ENCODE results near the gene CUL9. TPM values are rescaled to one million over a fixed set of nuclear protein-coding genes. Genes with fewer than 3 reads are reported as not detected.
"Not testable (repeated sequence)": the region's sequence is repeated elsewhere in the genome, so short reads cannot be mapped to it uniquely, and the experiment has no call there.

Gene CUL9
- total RNA-seq (2014; rRNA removed; shearing (Covaris generic)), result 6.6 and 9.9 TPM in 2 replicates

GRCh38 chr6:43181942-43182860 lies at the start of gene CUL9:
Gene CUL9 (plus strand): TSS chr6:43182196. CDS start chr6:43184311, 2,115 bp downstream.
- peak; percentile 77 for DNase-seq (ENCODE audit: low read depth)

GRCh38 chr6:43138267-43138666 lies 43.7 kb upstream of the CUL9 start:
- DNase-seq (ENCODE audit: low read depth), result no peak

- DNase-seq (ENCODE audit: low read depth), result not testable (repeated sequence)
Measured at GRCh38 chr6:43139973-43140372, 42.0 kb upstream of the CUL9 start.

- DNase-seq (ENCODE audit: low read depth), result no peak
Measured at GRCh38 chr6:43141644-43142043, 40.4 kb upstream of the CUL9 start.

GRCh38 chr6:43142101-43142500 lies 39.9 kb upstream of the CUL9 start:
- no peak for DNase-seq (ENCODE audit: low read depth)

- DNase-seq (ENCODE audit: low read depth), result peak; percentile 87
Measured at GRCh38 chr6:43143235-43144128, 38.5 kb upstream of the CUL9 start.

GRCh38 chr6:43144879-43145278 lies 37.1 kb upstream of the CUL9 start:
- DNase-seq (ENCODE audit: low read depth), result no peak

- DNase-seq (ENCODE audit: low read depth), result no peak
Measured at GRCh38 chr6:43146261-43146660, 35.7 kb upstream of the CUL9 start.

GRCh38 chr6:43146709-43147688 lies 35.0 kb upstream of the CUL9 start:
- no peak for DNase-seq (ENCODE audit: low read depth)

GRCh38 chr6:43147691-43148477 lies 34.1 kb upstream of the CUL9 start:
- no peak for DNase-seq (ENCODE audit: low read depth)

- no peak for DNase-seq (ENCODE audit: low read depth)
Measured at GRCh38 chr6:43149265-43149664, 32.7 kb upstream of the CUL9 start.

GRCh38 chr6:43150051-43150751 lies 31.8 kb upstream of the CUL9 start:
- no peak for DNase-seq (ENCODE audit: low read depth)

GRCh38 chr6:43159599-43159998 lies 22.4 kb upstream of the CUL9 start:
- no peak for DNase-seq (ENCODE audit: low read depth)

- DNase-seq (ENCODE audit: low read depth), result no peak
Measured at GRCh38 chr6:43163899-43164298, 18.1 kb upstream of the CUL9 start.

GRCh38 chr6:43170417-43170930 lies 11.5 kb upstream of the CUL9 start:
- no peak for DNase-seq (ENCODE audit: low read depth)

- DNase-seq (ENCODE audit: low read depth), result peak; percentile 99
Measured at GRCh38 chr6:43170931-43171706, 10.9 kb upstream of the CUL9 start, which contains the start of gene SRF. Gene SRF (plus strand): TSS chr6:43171269. CDS start chr6:43171657, 388 bp downstream.

- DNase-seq (ENCODE audit: low read depth), result no peak
Measured at GRCh38 chr6:43171707-43172103, 10.3 kb upstream of the CUL9 start.

All from RPMI7951 (cell line).